ENCODE data around the gene CABP2. TPM values are rescaled to one million over a fixed set of nuclear protein-coding genes. Genes with fewer than 3 reads are reported as not detected.
"Not testable (repeated sequence)": the region's sequence is repeated elsewhere in the genome, so short reads cannot be mapped to it uniquely, and the experiment has no call there.

The CABP2 gene
- total RNA-seq, 4 donors from 2014 or later, result not detected

DNA sequence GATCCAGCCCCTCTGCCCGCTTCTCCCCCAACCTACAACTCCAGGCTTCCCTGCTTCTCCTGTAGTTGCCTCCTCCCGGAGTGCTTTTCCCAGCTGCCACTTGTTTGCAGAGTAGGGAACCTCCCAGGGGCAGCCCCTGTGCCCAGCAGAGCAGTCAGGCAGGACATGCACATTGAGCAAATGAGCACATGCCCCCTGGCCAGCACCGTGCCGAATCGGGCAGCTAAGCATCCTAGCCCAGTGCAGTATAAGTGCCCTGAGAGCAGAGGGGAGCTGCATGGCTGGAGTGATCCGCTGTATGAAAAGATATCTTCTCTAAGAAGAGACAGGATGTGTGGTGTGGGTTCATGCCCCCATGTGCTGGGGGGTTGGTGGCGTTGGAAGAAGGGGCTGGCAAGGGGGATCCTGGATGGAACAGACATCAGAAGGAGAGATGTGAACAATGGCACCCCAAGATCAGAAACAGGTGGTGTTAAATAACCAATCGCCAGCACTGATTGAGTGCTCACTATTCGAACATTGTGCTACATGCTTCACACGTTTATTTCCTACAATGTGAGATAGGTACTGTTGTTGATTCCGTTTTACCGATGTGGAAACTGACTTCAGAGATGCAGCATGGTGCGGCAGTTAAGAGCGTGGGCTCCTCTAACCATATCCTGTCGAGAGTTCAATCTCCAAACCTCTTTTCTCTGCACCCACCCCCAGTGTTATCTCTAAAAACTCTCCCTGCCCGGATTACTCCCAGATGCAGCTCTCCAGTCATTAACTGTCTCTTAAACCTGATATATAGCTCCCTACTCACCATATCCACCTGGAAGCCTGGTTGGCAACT is 39.2 kb downstream of the CABP2 start:
- no peaks in the 10 kb centered on the region for H3K27me3 ChIP-seq
- peaks cover 18 to 43% (median 38%) of the 10 kb centered on the region in 4 donors for H3K4me1 ChIP-seq
- DNase-seq (ENCODE audit: extremely low spot score), result no peak
- WGBS, result 92% methylated on average over 16 of the region's 16 CpGs
- no peak for TF ChIP-seq POLR2AphosphoS5 (IDR thresholded peaks at IDR 0.05)
- no peak for TF ChIP-seq POLR2A (IDR thresholded peaks at IDR 0.05; ENCODE audit: low read depth)
- no peak for TF ChIP-seq EP300 (IDR thresholded peaks at IDR 0.05)
- TF ChIP-seq, protein P1, sequence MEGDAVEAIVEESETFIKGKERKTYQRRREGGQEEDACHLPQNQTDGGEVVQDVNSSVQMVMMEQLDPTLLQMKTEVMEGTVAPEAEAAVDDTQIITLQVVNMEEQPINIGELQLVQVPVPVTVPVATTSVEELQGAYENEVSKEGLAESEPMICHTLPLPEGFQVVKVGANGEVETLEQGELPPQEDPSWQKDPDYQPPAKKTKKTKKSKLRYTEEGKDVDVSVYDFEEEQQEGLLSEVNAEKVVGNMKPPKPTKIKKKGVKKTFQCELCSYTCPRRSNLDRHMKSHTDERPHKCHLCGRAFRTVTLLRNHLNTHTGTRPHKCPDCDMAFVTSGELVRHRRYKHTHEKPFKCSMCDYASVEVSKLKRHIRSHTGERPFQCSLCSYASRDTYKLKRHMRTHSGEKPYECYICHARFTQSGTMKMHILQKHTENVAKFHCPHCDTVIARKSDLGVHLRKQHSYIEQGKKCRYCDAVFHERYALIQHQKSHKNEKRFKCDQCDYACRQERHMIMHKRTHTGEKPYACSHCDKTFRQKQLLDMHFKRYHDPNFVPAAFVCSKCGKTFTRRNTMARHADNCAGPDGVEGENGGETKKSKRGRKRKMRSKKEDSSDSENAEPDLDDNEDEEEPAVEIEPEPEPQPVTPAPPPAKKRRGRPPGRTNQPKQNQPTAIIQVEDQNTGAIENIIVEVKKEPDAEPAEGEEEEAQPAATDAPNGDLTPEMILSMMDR (IDR thresholded peaks at IDR 0.05), result no peak
- H3K9me3 ChIP-seq, result no peaks in the 10 kb centered on the region
- peak overlapping the region; percentile 58 to 72 (median 62) for H3K4me3 ChIP-seq
- intact Hi-C loops (cut with DNase I), result no loop called here
- peak overlapping the region; percentile 80 to 87 (median 82) for H3K27ac ChIP-seq (replicated peaks in 1 of 4)
- H3K36me3 ChIP-seq, result peaks cover 7 to 33% (median 20%) of the 10 kb centered on the region in 4 donors

DNA sequence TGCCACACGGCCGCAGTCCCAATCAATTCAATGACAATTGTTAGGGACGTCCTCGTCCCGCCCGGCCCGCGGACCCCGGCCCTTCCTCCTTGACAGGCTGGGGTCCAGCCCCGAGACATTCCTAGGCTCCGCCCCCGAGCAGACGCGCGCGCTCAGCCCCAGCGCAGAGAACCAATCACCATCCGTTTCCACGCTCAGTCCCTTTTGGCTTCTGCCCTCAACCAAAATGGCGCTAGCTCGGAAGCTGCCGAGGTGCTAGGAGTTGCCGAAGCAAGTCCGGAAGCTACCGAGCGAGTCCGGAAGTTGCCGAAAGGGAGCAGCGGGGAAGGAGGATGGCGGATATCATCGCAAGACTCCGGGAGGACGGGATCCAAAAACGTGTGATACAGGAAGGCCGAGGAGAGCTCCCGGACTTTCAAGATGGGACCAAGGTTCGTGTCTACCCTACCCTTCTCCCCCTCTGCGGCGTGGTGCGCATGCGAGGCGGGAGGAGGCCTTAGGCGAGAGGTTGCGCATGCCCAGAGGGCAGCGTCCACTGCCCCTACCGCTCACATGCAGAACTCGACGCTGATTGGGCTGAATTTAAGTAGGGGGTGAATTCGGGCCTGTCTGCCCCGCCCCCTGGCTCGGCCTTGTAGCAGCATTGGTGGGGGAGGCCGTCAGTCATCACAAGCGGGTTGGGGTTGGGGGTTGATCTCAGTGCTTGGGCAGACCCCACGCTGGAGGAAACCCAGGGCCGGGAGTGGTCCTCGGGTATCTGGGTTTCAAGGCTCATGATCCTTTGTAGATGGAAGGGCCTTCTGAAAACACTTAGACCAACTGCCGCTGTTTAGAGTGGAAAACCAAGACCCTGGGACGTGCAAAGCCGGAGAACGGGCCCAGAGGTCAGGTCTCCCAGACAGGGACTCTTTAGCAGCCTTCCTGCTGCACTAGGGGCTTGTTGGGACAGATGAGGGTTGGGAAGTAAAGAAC is 40.1 kb downstream of the CABP2 start, which contains the start of gene AIP:
Gene AIP, plus strand, starts transcription at position 200 of the 972 bp plus-strand sequence. Its CDS starts 133 bp downstream, at position 333.
- Histone ChIP-seq H3K27ac (replicated peaks in 1 of 4) (peak within 1 kb of the TSS; percentile 80 to 87 (median 82)), H3K27me3 (no peaks in the 10 kb centered on the region), H3K9me3 (no peaks in the 10 kb centered on the region), H3K4me1 (peaks cover 18 to 43% (median 38%) of the 10 kb centered on the region in 4 donors), H3K4me3 (peak within 1 kb of the TSS; percentile 58 to 72 (median 62)), H3K36me3 (peaks cover 7 to 26% (median 14%) of the 10 kb centered on the region in 4 donors)
- peak; percentile 90 to 92 for TF ChIP-seq POLR2AphosphoS5 (IDR thresholded peaks at IDR 0.05)
- TF ChIP-seq EP300 (IDR thresholded peaks at IDR 0.05), result no peak
- TF ChIP-seq, protein P1 (IDR thresholded peaks at IDR 0.05), result peak in 2 of 3 experiments; percentile 14 to 43
- intact Hi-C loops (cut with DNase I), result no loop called here
- peak; percentile 99 for DNase-seq (ENCODE audit: extremely low spot score)
- WGBS, result 14% methylated on average over 28 of the region's 60 CpGs

DNA sequence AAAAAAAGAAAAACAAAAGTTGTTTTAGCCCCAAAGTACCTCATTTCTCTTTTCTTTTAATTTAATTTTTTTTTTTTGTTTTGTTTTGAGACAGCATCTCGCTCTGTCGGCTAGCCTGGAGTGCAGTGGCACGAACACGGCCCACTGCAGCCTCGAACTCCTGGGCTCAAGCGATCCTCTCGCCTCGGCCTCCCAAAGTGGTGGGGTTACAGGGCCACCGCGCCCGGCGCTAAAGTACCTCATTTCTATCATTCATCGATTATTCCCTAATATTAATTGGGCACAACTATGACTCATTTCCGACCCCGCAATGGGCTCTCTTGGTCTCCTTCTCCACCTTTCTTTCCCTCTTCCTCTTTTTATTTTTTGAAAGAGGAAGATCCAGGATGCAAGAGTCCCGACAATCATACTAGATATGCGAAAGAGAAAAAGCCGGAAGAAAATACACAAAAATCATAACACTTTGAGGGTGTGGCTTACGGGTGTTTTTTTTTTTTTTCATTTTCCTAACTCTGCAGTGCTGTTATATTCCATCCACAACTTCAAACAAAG is 40.9 kb downstream of the CABP2 start:
- H3K27ac ChIP-seq (replicated peaks in 1 of 4), result peak overlapping the region; percentile 80 to 87 (median 82)
- no peaks in the 10 kb centered on the region for H3K27me3 ChIP-seq
- DNase-seq (ENCODE audit: extremely low spot score), result no peak
- 55% methylated on average over 19 of the region's 19 CpGs for WGBS
- no peaks in the 10 kb centered on the region for H3K9me3 ChIP-seq
- peaks cover 18 to 43% (median 38%) of the 10 kb centered on the region in 4 donors for H3K4me1 ChIP-seq
- peak overlapping the region; percentile 58 to 72 (median 62) for H3K4me3 ChIP-seq
- intact Hi-C loops (cut with DNase I), result no loop called here
- TF ChIP-seq EP300 (IDR thresholded peaks at IDR 0.05) (peak; percentile 29), POLR2A (IDR thresholded peaks at IDR 0.05; ENCODE audit: low read depth) (no peak)
- H3K36me3 ChIP-seq, result peaks cover 4 to 18% (median 6%) of the 10 kb centered on the region in 4 donors

DNA sequence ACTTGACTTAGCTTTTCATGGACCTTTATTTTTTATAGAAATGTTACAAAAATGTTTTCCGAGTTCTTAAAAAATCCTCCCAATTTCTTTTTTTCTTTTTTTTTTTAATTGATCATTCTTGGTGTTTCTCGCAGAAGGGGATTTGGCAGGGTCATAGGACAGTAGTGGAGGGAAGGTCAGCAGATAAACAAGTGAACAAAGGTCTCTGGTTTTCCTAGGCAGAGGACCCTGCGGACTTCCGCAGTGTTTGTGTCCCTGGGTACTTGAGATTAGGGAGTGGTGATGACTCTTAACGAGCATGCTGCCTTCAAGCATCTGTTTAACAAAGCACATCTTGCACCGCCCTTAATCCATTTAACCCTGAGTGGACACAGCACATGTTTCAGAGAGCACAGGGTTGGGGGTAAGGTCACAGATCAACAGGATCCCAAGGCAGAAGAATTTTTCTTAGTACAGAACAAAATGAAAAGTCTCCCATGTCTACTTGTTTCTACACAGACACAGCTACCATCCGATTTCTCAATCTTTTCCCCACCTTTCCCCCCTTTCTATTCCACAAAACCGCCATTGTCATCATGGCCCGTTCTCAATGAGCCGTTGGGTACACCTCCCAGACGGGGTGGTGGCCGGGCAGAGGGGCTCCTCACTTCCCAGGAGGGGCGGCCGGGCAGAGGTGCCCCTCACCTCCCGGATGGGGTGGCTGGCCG is 45.7 kb downstream of the CABP2 start:
- DNase-seq (ENCODE audit: extremely low spot score); H3K4me1 ChIP-seq; intact Hi-C loops (cut with DNase I); H3K27ac ChIP-seq (replicated peaks in 1 of 4); H3K4me3 ChIP-seq; H3K27me3 ChIP-seq; H3K36me3 ChIP-seq; H3K9me3 ChIP-seq: not testable (repeated sequence)
- WGBS, result 80% methylated on average over 15 of the region's 16 CpGs

DNA sequence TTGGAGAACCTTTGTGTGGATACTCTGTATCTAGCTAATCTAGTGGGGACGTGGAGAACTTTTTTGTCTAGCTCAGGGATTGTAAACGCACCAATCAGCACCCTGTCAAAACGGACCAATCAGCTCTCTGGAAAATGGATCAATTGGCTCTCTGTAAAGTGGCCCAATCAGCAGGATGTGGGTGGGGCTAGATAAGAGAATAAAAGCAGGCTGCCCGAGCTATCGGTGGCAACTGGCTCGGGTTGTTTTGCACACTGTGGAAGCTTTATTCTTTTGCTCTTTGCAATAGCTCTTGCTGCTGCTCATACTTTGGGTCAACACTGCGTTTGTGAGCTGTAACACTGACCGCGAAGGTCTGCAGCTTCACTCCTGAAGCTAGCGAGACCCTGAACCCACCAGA is 46.6 kb downstream of the CABP2 start:
- DNase-seq (ENCODE audit: extremely low spot score); H3K9me3 ChIP-seq; H3K27ac ChIP-seq (replicated peaks in 1 of 4); H3K36me3 ChIP-seq; H3K27me3 ChIP-seq; intact Hi-C loops (cut with DNase I); H3K4me1 ChIP-seq; H3K4me3 ChIP-seq: not testable (repeated sequence)
- 81% methylated on average over 10 of the region's 10 CpGs for WGBS
